GM12864 (cell line): ENCODE results near the gene NEIL3.

Experiments
- DNase-seq: peaks from one replicate; pipeline ENCODE4 v3.0.0-alpha.2; 2011; ENCODE audit warnings: low read depth
- H3K4me3 ChIP-seq: 2 replicates; pipeline ENCODE4 v1.5.1; 2011; ENCODE audit warnings: mild to moderate bottlenecking, low read depth, low read length, control low read depth
- TF ChIP-seq, protein P1 (sequence below): IDR thresholded peaks from 2 replicates; pipeline ENCODE4 v1.5.1; 2011; ENCODE audit warnings: low read depth, mild to moderate bottlenecking, moderate library complexity, low read length, control low read depth, inconsistent platforms; ENCODE audit errors: missing control alignments

Gene NEIL3

DNA sequence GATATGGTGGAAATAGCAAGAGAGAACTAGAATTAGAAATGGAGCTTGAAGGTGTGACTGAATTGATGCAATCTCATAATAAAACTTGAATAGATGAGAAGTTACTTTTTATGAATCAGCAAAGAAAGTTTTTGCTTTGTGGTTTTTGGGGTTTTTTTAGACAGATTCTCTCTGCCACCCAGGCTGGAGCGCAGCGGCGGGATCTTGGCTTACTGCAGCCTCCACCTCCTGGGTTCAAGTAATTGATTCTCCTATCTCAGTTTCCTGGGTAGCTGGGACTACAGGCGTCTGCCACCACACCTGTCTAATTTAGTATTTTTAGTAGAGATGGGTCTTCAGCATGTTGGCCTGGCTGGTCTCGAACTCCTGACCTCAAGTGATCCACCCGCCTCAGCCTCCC, 23.7 kb upstream of the NEIL3 start:
- no peak overlapping the region for H3K4me3 ChIP-seq
- TF ChIP-seq, protein P1, sequence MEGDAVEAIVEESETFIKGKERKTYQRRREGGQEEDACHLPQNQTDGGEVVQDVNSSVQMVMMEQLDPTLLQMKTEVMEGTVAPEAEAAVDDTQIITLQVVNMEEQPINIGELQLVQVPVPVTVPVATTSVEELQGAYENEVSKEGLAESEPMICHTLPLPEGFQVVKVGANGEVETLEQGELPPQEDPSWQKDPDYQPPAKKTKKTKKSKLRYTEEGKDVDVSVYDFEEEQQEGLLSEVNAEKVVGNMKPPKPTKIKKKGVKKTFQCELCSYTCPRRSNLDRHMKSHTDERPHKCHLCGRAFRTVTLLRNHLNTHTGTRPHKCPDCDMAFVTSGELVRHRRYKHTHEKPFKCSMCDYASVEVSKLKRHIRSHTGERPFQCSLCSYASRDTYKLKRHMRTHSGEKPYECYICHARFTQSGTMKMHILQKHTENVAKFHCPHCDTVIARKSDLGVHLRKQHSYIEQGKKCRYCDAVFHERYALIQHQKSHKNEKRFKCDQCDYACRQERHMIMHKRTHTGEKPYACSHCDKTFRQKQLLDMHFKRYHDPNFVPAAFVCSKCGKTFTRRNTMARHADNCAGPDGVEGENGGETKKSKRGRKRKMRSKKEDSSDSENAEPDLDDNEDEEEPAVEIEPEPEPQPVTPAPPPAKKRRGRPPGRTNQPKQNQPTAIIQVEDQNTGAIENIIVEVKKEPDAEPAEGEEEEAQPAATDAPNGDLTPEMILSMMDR, result no peak
- no peak for DNase-seq

DNA sequence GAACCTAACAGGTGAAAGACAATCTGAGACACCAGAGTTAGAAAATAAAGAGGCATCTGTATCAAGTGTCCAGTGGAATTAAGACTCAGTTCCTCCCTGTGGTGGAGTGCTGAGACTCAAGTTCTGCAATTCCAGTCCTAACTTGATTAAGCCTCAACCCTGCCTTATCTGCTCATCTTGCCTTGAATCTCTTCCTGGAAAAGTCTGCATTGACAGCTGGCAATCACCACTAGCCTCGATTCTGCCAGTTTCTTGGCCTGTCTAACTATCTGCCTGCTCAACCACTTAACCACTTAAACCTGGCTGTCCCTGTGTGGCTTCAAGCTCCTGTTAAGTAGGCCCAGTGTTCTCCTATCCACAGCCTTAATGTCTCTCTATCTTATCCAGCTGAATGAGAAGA, 22.4 kb upstream of the NEIL3 start:
- no peak overlapping the region for H3K4me3 ChIP-seq
- DNase-seq, result no peak
- TF ChIP-seq, protein P1, result no peak

DNA sequence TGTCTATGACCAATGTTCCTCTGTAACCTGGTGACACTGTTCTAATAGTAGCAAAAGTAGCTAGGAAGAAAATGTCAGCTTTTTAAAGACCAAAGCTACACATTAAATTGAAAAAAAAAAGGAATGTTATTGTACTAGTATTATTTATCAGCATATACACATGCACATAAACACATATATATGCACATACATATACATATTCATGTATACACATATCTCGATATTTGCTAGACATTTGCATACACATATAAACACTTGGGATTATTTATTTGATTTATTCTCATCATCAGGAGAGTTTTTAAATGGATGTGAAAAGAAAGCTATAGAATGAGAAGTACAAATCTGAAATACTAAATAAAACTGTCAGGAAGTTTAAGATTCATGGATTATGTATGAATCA, 21.3 kb upstream of the NEIL3 start:
- TF ChIP-seq, protein P1, result no peak

DNA sequence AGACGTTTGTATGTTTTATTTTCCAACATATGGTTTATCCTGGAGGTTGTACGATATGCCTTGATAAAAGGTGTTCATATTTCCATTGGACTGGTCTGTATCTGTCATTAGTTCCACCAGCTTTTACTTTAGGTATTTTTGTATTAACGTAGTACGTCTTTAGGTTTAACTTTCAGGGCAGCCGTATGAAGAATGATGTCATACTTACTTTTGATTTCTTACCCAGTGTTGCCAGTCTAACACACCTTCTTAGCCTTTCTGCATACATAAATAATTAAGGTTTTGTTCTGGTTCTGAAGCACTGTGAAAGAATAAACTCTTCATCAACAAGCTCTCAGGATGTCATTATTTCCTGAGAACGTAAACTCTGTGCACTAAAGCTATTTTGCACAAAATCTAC, 18.9 kb upstream of the NEIL3 start:
- TF ChIP-seq, protein P1, result no peak
- H3K4me3 ChIP-seq, result no peak overlapping the region
- no peak for DNase-seq

More for the DNA sequence above, 21.3 kb upstream of the NEIL3 start:
- H3K4me3 ChIP-seq, result no peak overlapping the region
- DNase-seq, result no peak

DNA sequence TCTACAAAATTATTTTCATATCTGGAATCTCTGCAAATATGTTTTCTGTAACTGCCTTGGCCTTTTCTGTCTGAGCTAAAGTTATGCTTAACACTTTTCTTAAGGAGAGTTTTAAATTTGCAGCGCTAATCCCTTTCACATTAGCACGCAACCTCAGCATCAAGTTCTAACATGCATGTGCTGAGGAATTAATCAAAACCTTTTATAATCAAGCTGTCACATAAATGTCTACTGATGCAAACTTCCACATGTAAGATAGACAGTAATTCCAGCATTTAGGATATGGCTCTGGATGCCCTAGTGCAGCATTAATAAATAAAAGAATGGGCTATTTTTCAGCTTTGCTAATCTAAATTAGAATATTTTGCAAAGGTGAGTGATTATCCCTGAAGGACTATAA, 17.5 kb upstream of the NEIL3 start:
- H3K4me3 ChIP-seq, result no peak overlapping the region
- TF ChIP-seq, protein P1, result no peak
- no peak for DNase-seq

DNA sequence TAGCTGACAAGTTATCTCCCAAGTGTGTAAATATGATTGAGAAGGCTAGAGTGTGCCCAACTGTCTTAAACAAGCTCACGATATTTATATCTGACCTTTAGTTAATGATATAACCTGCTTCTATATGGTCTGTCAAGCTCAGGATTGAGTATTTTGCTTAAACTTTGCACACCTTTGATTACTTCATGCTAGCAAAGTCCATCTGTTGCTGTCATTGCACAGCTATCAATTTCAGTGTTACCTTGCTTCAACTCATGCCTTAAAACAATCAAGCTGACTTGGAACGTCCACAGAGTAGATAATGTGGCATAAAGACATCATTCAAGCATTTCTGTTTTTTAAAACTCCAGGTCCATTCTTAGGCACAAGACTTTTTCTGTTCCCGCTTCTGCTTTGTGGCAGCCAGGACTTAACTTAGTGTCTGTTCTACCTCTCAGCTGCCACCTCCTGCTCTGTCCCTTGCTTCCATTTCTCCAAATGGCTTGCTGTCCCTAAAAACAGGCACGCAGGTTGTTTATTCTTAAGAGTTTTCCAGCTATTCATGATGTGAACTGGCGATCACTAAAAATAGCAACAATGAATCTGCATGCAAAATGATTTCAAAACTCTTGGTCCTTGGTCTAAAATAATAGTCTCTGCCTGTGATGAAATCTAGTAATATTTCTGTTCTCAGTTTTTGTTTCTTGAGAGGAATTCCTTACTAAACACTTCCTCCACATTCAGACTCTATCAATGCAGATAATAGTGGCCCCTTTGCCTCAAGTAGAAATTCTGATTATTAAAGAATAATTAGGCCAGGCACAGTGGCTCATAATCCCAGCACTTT, 16.3 kb upstream of the NEIL3 start:
- no peak for DNase-seq

More for the DNA sequence above, 16.3 kb upstream of the NEIL3 start:
- TF ChIP-seq, protein P1, result no peak
- H3K4me3 ChIP-seq, result no peak overlapping the region
